Measurements from ENCODE around the gene RHOBTB3.
A peak's percentile ranks its signal among the peaks of the same experiment; 100 is the strongest.
"Not testable (repeated sequence)": the region's sequence is repeated elsewhere in the genome, so short reads cannot be mapped to it uniquely, and the experiment has no call there.

Gene RHOBTB3

GRCh38 chr5:95711501-95712346 is 19.4 kb upstream of the RHOBTB3 start:
- Histone ChIP-seq H3K27me3 (ENCODE audit: insufficient read depth, poor library complexity, severe bottlenecking) (no peaks in the 10 kb centered on the region), H3K27ac (replicated peaks) (no peak overlapping the region), H3K4me3 (replicated peaks; ENCODE audit: insufficient read depth, low read length) (no peak overlapping the region)
- DNase-seq (ENCODE audit: low read depth in 1 of 2, low spot score in 1 of 2), result no peak
- TF ChIP-seq REST (IDR thresholded peaks at IDR 0.05; ENCODE audit: insufficient replicate concordance, low read depth) (no peak), SPI1 (IDR thresholded peaks at IDR 0.05; ENCODE audit: borderline replicate concordance, low read depth) (no peak), POLR2AphosphoS5 (IDR thresholded peaks at IDR 0.05; ENCODE audit: low read depth) (no peak), GABPA (IDR thresholded peaks at IDR 0.05; ENCODE audit: low read depth) (no peak)
- TF ChIP-seq, protein P1, sequence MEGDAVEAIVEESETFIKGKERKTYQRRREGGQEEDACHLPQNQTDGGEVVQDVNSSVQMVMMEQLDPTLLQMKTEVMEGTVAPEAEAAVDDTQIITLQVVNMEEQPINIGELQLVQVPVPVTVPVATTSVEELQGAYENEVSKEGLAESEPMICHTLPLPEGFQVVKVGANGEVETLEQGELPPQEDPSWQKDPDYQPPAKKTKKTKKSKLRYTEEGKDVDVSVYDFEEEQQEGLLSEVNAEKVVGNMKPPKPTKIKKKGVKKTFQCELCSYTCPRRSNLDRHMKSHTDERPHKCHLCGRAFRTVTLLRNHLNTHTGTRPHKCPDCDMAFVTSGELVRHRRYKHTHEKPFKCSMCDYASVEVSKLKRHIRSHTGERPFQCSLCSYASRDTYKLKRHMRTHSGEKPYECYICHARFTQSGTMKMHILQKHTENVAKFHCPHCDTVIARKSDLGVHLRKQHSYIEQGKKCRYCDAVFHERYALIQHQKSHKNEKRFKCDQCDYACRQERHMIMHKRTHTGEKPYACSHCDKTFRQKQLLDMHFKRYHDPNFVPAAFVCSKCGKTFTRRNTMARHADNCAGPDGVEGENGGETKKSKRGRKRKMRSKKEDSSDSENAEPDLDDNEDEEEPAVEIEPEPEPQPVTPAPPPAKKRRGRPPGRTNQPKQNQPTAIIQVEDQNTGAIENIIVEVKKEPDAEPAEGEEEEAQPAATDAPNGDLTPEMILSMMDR (IDR thresholded peaks at IDR 0.05; ENCODE audit: insufficient read depth, low read length), result no peak

- no peak for DNase-seq (ENCODE audit: low read depth in 1 of 2, low spot score in 1 of 2)
- H3K27ac ChIP-seq (replicated peaks), result no peak overlapping the region
- no peak for TF ChIP-seq GABPA (IDR thresholded peaks at IDR 0.05; ENCODE audit: low read depth)
- TF ChIP-seq, protein P1 (IDR thresholded peaks at IDR 0.05; ENCODE audit: insufficient read depth, low read length), result no peak
- TF ChIP-seq POLR2AphosphoS5 (IDR thresholded peaks at IDR 0.05; ENCODE audit: low read depth), result no peak
- TF ChIP-seq REST (IDR thresholded peaks at IDR 0.05; ENCODE audit: insufficient replicate concordance, low read depth), result no peak
- no peak for TF ChIP-seq SPI1 (IDR thresholded peaks at IDR 0.05; ENCODE audit: borderline replicate concordance, low read depth)
- H3K27me3 ChIP-seq (ENCODE audit: insufficient read depth, poor library complexity, severe bottlenecking), result no peaks in the 10 kb centered on the region
- no peak overlapping the region for H3K4me3 ChIP-seq (replicated peaks; ENCODE audit: insufficient read depth, low read length)
Observed at GRCh38 chr5:95712347-95712958, 18.7 kb upstream of the RHOBTB3 start.

DNA sequence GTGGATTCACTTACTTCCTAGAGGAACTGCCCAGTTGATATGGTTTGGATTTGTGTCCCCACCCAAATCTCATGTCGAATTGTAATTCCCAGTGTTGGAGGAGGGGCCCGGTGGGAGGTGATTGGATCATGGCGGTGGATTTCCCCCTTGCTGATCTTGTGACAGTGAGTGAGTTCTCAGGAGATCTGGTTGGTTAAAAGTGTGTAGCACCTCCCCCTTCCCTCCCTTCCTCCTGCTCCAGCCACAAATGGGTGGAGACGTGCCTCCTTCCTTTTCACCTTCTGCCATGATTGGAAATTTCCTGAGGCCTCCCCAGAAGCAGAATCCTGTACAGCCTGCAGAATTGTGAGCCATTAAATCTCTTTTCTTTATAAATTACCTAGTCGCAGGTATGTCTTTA is 17.9 kb upstream of the RHOBTB3 start:
- H3K4me3 ChIP-seq (replicated peaks; ENCODE audit: insufficient read depth, low read length); H3K27me3 ChIP-seq (ENCODE audit: insufficient read depth, poor library complexity, severe bottlenecking); H3K27ac ChIP-seq (replicated peaks); DNase-seq (ENCODE audit: low read depth in 1 of 2, low spot score in 1 of 2): not testable (repeated sequence)

GRCh38 chr5:95713960-95714710 is 17.0 kb upstream of the RHOBTB3 start:
- DNase-seq (ENCODE audit: low read depth in 1 of 2, low spot score in 1 of 2), result peak in 1 of 2 experiments; percentile 38
- Histone ChIP-seq H3K27ac (replicated peaks) (no peak overlapping the region), H3K27me3 (ENCODE audit: insufficient read depth, poor library complexity, severe bottlenecking) (no peaks in the 10 kb centered on the region), H3K4me3 (replicated peaks; ENCODE audit: insufficient read depth, low read length) (no peak overlapping the region)
- TF ChIP-seq POLR2AphosphoS5 (IDR thresholded peaks at IDR 0.05; ENCODE audit: low read depth) (no peak), GABPA (IDR thresholded peaks at IDR 0.05; ENCODE audit: low read depth) (no peak), SPI1 (IDR thresholded peaks at IDR 0.05; ENCODE audit: borderline replicate concordance, low read depth) (no peak), REST (IDR thresholded peaks at IDR 0.05; ENCODE audit: insufficient replicate concordance, low read depth) (no peak)
- TF ChIP-seq, protein P1 (IDR thresholded peaks at IDR 0.05; ENCODE audit: insufficient read depth, low read length), result no peak
